ENCODE data around the gene CDK11B. TPM values are rescaled to one million over a fixed set of nuclear protein-coding genes. Genes with fewer than 3 reads are reported as not detected.

The CDK11B gene
- total RNA-seq, 2 donors from 2014 or later = 17.7 to 19.1 TPM

GRCh38 chr1:1601564-1602303, 57.1 kb downstream of the CDK11B start:
- Histone ChIP-seq H3K4me1 (ENCODE audit: control insufficient read depth in 1 of 2, low read depth in 2 of 2) (peaks cover 0 to 14% of the 10 kb centered on the region in 2 donors), H3K27me3 (replicated peaks; ENCODE audit: insufficient read depth) (no peaks in the 10 kb centered on the region), H3K27ac (no peak overlapping the region), H3K4me3 (no peak overlapping the region), H3K9me3 (no peaks in the 10 kb centered on the region), H3K36me3 (no peaks in the 10 kb centered on the region)
- DNase-seq (ENCODE audit: low spot score) (no peak), ATAC-seq (ENCODE audit: insufficient number of reproducible peaks, low FRiP score, low read depth) (no peak)
- TF ChIP-seq CTCF (IDR thresholded peaks at IDR 0.05) = no peak

- no peaks in the 10 kb centered on the region for H3K27me3 ChIP-seq (replicated peaks; ENCODE audit: insufficient read depth)
- peak overlapping the region; percentile 60 for H3K4me3 ChIP-seq
- ATAC-seq (ENCODE audit: insufficient number of reproducible peaks, low FRiP score, low read depth) = no peak
- H3K27ac ChIP-seq = no peak overlapping the region
- H3K9me3 ChIP-seq = no peaks in the 10 kb centered on the region
- H3K36me3 ChIP-seq = no peaks in the 10 kb centered on the region
- H3K4me1 ChIP-seq (ENCODE audit: control insufficient read depth in 1 of 2, low read depth in 2 of 2) = peaks cover 0 to 14% of the 10 kb centered on the region in 2 donors
- no peak for TF ChIP-seq CTCF (IDR thresholded peaks at IDR 0.05)
- DNase-seq (ENCODE audit: low spot score) = no peak
These were observed 57.8 kb downstream of the CDK11B start for GRCh38 chr1:1600861-1601563.

- peaks cover 0 to 14% of the 10 kb centered on the region in 2 donors for H3K4me1 ChIP-seq (ENCODE audit: control insufficient read depth in 1 of 2, low read depth in 2 of 2)
- DNase-seq (ENCODE audit: low spot score) (no peak), ATAC-seq (ENCODE audit: insufficient number of reproducible peaks, low FRiP score, low read depth) (no peak)
- H3K27ac ChIP-seq = no peak within 1 kb of the TSS
- peak within 1 kb of the TSS; percentile 60 for H3K4me3 ChIP-seq
- H3K36me3 ChIP-seq = no peaks in the 10 kb centered on the region
- H3K27me3 ChIP-seq (replicated peaks; ENCODE audit: insufficient read depth) = no peaks in the 10 kb centered on the region
- no peaks in the 10 kb centered on the region for H3K9me3 ChIP-seq
- TF ChIP-seq CTCF (IDR thresholded peaks at IDR 0.05) = no peak
These were observed 58.6 kb downstream of the CDK11B start, which contains the start of gene FNDC10 for GRCh38 chr1:1599935-1600860. TSS of gene FNDC10 (minus strand) at chr1:1600135. CDS start at chr1:1600015, 120 bp downstream.

- no peaks in the 10 kb centered on the region for H3K9me3 ChIP-seq
- H3K4me1 ChIP-seq (ENCODE audit: control insufficient read depth in 1 of 2, low read depth in 2 of 2) = peaks cover 0 to 14% of the 10 kb centered on the region in 2 donors
- H3K36me3 ChIP-seq = no peaks in the 10 kb centered on the region
- no peak for TF ChIP-seq CTCF (IDR thresholded peaks at IDR 0.05)
- H3K27me3 ChIP-seq (replicated peaks; ENCODE audit: insufficient read depth) = no peaks in the 10 kb centered on the region
- H3K4me3 ChIP-seq = peak overlapping the region; percentile 37
- ATAC-seq (ENCODE audit: insufficient number of reproducible peaks, low FRiP score, low read depth) = no peak
- DNase-seq (ENCODE audit: low spot score) = no peak
- no peak overlapping the region for H3K27ac ChIP-seq
These were observed 59.5 kb downstream of the CDK11B start for GRCh38 chr1:1599030-1599934.

Measured in thoracic aorta (tissue), 2 donors.